Activated T-helper 9 cell treated with anti-CD3 and anti-CD28 coated beads, Interleukin-2, amount 50 U/mL, for 16 hours (primary cell): ENCODE measurements around the gene SMAD9.
A peak's percentile ranks its signal among the peaks of the same experiment; 100 is the strongest.

Experiments
- DNase-seq: peaks from one replicate; pipeline ENCODE4 v3.0.0-alpha.2; 2020; ENCODE audit warnings: low read depth

Gene SMAD9

DNA sequence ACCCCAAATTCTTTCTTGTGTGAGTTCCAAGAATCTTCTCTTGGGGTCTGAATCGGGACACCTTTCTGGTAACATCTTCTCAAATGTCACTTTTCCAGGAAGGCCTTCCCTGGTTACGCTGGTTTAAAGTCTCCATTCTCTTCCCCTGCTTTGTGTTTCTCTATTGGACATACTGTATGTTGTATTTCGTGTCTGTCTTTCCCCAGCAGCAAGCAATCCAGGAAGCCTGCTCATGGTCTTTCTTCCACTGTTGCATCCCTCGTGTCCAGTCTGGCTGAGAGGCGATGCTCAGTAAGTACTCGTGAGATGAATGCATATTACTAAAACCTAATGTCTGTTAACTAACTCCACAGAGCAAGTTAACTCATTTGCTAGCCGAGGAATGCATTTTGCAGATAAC, 57.3 kb downstream of the SMAD9 start:
- DNase-seq: no peak

DNA sequence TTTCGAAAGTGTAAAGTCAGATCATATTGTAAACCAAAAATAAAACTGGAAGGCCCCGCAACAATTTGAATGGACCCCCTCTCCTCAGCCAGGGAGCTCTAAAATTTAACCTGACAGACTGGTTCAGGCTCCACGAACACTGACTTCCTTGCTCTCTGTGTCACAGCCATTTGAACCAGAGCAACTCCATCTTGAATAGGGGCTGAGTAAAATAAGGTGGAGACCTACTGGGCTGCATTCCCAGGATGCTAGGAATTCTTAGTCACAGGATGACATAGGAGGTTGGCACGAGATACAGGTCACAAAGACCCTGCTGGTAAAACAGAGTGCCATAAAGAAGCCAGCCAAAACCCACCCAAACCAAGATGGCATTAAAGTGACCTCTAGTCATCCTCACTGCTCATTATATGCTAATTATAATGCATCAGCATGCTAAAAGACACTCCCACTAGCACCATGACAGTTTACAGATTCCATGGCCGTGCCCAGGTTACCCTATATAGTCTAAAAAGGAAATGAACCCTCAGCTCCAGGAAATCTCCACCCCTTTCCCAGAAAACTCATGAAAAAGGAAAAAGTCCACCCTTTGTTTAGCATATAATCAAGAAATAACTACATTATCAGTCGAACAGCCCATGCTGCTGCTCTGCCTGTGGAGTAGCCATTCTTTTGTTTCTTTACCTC, 57.9 kb downstream of the SMAD9 start:
- no peak for DNase-seq

DNA sequence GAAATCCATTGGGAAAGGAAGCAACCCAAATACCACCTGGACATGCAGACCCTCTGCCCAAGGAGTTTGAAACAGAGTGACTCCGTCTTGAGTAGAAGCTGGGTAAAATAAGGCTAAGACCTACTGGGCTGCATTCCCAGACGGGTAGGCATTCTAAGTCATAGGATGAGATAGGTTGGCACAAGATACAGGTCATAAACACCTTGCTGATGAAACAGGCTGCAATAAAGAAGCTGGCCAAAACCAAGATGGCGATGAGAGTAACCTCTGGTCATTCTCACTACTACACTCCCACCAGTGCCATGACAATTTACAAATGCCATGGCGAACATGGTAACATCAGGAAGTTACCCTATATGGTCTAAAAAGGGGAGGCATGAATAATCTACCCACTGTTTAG, 60.8 kb downstream of the SMAD9 start:
- no peak for DNase-seq

DNA sequence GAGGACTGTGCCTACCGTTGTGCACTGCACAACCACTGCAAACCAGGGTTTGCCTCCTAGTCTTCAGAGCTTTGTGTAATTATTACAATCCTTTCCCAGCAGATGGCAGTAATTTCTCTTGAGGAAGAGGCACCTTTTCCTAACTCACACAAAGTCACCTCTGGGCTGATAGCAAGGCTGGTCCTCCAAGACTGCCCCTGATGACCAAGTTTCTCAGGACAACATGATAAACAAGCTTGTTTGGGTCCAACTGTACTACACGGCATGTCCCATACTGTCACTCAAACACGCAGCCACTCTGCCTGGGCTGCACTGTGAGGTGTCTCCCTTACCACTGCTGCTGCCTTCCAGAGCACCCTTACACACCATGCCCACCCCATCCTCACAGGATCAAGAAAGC, 61.7 kb downstream of the SMAD9 start:
- no peak for DNase-seq

DNA sequence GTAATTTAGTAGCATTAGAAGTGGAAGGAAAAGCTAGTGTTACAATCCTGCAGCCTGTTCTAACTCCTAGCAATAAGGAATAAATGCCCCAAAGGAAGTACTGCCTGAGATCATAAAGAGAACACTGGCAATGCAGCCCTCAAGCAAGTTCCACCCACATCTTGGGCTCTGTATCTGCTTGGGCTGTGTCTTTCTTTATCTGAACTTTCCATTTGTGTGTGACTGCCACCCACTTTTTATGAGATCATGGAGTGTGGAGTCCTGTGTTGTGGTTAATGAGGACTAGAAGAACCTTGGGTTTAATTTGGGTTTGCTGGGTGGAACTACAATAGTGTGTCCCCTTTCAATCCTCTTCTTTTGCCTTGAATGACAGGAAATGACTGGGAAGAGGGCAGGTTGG, 62.8 kb downstream of the SMAD9 start:
- DNase-seq: no peak

DNA sequence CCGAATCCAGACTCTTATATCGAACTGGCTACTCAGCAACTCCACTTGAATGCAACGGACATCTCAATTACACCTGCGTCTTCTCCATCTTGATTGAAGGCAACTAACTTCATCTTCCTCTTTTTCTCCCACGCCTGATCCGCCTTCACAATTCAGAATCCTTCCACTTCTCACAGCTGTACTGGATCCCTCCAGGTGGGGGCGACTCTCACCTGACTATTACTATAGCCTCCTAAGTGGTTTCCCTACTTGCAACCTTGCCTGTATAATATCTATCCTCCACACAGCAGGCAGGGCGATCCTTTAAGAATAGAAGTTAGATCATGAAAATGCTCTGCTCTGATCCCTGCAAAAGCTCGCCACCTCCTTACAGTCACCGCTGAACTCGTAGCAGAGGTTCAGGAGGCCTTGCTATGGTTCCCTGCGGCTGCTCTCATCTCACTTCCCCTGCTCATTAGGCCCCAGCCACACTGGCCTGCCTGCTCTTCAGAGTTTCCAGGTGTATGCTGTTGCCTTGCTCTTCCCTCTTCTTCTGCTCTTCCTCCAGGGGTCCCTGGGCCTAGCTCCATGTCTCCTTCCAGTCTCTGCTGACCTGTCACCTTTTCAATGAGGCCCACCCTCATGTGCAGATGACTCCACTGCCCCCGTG, 69.1 kb downstream of the SMAD9 start:
- DNase-seq: no peak

DNA sequence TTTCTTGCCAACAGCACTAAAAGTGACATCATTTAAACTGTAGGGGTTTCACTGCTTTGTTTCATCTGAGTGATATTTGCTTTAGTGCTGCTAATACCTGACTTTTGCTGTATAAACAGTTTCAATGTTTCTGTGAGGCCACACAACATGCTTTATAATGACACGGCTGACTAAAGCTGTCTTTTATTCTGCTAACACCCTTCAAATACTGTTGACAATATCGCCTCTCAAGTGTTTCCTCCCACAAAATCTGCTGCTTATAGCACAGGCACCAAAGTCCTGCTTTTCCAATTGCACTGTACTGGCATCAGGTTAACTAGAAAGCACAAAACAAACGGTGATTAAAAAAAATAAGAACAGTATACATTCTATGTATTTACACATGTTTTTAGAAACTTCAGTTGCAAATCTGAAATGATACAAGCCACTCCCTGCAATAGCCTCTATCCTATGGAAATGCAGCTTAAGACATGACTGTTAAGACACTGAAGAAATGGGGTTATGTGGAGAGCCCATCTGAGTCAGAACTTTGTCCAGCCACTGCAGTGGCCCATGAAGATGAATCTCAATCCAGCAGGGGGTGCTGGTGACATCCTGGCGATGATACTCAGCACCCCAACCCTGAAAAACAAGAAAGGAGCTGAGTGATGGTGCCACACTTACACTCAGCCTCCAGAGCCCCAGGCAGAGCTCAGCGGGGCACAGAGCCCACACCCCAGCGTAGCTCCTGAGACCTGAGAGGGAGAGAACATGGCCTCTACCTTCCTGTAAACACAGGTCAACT, 71.6 kb downstream of the SMAD9 start:
- no peak for DNase-seq

DNA sequence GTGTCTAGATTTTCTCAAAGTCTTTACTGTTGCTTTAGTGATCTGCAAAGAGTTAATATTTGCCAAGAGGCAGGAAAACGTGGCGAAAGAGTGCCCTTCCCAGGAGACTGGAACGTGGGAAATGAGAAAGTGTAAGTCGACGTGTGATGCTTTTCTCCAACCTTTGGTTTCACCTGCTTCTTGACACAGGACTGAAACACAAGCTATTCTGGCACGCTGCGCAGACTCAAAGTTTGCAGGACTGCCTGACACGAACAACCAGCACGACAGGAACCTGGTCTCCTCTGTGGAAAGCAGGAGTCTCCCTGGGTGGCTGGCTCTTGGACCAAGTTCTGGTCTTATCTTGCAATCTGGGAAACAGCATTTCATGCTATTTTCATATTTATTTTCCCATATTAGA, 72.4 kb downstream of the SMAD9 start:
- no peak for DNase-seq

DNA sequence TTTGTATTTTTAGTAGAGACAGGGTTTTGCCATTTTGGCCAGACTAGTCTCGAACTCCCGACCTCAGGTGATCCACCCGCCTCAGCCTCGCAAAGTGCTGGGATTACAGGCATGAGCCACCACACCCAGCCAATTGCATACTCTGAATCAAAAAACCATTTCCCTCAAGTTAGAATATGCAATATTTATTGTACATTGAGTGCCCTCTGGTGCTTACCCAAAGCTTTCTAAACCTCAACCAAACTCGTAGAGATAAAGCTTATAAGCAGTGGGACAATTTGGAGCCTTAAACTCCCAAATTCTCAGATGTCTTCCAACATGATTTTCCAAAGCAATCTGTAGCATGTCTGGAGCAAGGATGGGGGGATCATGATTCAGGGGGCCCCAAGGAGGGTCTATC, 78.6 kb downstream of the SMAD9 start:
- DNase-seq: no peak

DNA sequence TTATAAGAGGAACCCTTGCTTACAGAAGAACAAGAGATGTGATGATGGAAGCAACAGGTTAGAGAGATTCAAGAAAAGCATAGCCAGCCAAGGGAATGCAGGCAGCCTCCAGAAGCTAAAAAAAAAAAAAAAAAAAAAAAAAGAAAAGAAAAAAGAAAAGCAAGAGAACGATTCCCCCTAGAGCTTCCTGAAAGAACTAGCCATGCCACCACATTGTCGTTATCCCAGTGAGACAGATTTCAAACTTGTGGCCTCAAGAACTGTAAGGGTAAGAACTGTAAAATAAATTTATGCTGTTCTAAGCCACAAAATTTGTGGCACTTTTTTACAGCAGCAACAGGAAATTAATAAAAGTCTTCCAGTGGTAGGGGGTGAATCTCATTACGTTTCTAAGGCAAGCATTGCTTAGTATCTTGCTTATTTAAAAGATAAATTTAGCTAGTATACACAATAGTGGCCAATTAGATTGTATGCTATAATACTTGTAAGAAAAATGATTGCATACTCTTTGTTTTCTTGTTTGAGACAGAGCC, 79.3 kb downstream of the SMAD9 start:
- DNase-seq: no peak

DNA sequence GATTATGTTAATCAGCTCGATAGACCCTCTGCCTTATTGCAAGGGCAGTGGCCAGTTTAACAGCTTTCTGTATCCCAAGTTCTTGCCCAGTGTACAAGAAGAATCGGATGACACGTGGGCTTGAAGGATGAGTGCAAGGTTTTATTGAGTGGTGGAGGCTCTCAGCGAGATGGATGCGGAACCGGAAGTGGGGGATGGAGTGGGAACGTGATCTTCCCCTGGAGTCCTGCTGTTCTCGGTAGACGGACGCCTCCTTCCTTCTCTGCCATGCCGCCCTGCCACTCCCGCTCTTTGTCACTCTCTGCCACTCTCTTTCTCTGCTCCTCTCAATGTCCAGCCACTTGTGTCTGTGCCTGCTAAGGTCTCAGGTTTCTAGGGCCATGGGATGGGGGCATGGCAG, 80.1 kb downstream of the SMAD9 start:
- no peak for DNase-seq

DNA sequence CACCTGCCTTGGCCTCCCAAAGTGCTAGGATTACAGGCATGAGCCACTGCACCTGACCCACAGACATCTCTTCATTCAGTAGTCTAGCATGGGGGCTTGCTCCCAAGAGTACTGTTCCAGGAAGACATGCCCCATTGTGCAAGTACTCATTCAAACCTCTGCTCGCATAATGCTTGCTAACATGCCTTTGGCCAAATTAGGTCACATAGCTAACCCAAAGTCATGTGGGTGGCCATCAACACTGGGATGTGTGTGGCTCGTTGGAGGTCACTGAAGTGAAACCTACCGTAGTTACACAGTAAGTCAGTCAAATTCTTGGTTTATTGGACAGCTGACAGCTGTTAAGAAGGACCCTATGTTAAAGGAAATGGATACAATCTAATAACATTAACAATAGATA, 80.8 kb downstream of the SMAD9 start:
- no peak for DNase-seq

DNA sequence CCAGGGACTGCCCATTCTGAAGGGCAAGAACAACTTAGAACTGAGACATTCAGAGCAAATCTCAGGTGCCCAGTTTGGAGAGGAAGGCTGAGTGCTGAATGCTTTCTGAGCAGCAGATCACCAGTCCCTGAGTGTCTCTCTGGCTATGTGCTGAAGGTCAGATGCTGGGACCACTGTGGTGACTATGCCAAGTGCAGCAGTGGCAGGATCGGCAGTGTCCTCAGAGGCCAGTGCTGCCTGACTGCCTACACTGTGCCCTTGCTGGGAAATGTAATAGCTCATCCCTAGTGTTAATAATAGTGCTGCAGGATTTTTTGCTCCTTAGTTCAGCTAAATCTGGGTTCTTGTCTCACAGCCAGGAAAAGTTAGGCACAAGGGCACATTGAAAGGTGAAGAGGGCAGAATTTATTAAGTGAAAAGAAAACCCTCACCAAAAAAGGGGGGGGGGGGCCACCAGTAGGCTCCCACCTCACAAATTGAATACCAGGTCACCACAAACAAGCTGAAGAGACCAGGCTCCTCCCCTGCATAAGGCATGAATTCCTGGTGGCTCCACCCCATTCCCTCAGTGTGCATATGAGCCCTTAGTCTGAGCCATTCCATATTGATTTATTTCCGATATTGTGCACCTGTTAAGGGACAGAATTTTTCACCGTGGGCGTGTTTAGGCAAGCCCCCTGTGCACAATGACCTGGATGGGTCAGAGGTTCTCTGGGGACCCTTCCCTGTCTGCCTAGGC, 82.5 kb downstream of the SMAD9 start:
- no peak for DNase-seq

DNA sequence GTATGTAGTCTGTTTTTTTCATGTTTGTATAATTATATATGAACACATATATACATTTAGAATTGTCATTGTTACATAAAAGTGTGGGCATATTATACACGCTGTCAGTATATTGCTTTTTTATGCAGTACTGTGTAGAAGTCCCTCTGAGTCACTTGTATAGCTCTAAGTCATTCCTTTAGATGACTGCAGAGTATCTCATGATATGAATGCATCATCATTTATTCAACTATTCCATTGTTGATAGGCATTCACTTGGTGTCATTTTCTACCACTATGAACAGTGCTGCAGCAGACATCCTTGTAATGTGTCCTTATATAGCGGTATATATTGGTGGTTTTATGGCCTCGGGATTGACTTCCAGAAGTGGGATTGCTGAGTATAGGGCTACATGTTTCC, 85.7 kb downstream of the SMAD9 start:
- no peak for DNase-seq

DNA sequence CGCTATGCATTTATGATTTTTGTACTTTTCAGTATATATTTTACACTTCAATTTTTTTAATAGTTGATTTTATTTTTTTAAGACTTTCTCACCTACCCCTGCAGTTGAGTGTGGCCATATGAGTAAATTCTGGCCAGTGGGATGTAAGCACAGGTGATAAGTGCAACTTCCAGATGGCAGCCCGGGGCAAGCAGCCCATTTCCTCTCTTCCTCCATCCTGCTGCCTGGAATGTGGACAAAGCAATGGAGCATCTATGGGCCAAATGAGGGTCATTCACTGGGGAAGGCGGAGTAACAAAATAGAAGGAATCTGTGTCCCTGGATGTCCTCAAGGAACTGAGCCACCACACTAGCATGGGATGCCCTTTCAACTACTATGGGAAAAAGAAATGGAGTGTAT, 88.7 kb downstream of the SMAD9 start:
- no peak for DNase-seq

DNA sequence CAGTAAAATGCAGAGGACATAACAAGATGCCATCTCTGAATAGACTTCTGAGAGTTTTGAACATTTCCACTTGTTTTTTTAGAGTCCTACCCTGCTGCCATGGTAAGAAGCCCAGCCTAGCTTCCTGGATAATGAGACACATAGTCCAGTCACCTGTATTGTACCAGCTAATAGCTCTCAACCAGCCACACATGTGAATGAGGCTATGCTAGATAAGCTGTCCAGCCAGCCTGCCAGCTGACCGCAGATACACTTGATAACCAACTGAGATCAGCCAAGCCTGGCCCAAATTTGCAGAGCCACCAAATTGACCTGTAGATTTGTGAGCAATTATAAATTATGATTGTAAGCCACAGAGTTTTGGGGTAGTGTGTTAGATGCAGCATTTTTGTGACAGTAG, 90.3 kb downstream of the SMAD9 start:
- no peak for DNase-seq

DNA sequence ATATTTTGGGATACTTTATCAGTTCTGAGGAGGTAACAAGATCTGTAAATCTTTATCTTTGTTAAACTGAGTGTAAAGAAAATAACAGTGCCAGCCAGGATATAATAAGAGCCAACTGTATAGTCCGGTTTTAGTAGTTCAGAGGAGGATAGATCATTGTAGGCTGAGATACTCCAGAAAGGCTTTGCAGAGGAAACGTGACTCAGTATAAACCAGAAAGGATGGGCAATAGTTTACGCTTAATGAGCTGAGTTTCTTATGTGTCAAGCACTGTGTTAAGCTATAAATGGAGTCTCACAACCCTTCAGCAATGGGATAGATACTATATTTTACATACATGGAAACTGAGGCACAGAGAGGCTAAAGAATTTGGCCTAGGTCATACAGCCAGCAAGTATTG, 97.3 kb downstream of the SMAD9 start:
- DNase-seq: no peak

DNA sequence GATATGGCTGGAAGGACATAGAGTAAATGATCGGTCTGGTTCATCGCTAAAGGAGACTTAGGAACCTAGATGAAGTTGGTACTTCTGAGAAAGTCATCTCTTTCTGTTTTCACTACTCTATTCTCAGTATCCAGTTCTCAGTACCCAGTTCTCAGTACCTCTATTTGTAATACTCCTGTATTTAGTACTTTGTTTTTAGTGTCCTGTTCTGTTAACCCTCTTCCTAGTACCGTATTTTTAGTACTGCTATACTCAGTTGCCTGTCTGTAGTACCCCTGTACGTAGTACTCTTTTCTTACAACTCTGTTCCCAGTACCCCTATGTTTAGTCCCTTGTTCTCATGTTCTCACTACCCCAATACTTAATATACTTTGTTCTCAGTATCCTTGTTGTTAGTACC, 99.8 kb downstream of the SMAD9 start:
- no peak for DNase-seq

DNA sequence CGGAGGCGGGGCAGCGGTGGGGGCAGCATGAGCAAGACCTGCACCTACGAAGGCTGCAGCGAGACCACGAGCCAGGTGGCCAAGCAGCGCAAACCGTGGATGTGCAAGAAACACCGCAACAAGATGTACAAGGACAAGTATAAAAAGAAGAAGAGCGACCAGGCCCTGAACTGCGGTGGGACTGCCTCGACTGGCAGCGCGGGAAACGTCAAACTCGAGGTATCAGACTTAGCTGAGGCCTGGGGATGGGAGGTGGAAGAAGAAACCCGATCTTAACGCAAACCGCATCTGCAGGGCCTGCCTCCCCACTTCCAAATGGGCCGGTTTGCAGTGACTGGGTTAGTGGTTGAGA, 100.3 kb downstream of the SMAD9 start:
- no peak for DNase-seq

DNA sequence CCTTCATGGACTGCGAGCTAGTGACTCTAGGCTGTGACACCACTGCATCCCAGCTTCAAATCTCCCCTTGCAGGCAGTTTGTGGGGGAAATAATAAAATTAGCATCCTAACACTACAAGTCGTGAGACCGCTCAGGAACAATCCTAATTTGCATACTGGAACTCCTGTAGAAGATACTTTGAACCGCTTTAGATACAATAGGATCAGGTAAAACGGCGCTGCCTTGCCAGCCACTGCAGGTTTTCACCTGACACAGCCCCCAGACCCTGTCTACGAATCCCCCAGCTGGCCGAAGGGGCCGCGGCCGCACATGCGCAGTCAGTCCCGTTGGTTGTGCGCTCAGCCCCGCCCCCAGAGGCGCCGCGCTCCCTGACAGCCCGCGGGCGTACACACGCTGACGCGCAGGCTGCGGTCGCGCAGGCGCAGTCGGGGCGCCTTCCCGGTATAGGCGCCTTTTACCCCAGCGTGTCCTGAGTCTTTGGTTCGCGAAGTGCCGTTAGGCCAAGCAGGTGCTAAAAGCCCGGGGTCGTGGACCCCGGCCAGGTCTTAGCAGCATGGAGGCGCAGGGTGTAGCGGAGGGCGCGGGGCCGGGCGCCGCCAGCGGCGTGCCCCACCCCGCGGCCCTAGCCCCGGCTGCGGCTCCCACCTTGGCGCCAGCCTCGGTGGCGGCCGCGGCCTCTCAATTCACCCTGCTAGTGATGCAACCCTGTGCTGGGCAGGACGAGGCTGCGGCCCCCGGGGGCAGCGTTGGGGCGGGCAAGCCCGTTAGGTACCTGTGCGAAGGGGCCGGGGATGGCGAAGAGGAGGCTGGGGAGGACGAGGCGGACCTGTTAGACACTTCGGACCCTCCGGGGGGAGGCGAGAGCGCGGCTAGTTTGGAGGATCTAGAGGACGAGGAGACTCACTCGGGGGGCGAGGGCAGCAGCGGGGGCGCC, 101.0 kb downstream of the SMAD9 start, which contains the start of gene RFXAP:
Gene RFXAP (plus strand): TSS at position 419 of the 935 bp plus-strand sequence. CDS start 136 bp downstream, at position 555.
- DNase-seq: peak; percentile 91
